ENCODE results near the gene SERPINB10.

DNA sequence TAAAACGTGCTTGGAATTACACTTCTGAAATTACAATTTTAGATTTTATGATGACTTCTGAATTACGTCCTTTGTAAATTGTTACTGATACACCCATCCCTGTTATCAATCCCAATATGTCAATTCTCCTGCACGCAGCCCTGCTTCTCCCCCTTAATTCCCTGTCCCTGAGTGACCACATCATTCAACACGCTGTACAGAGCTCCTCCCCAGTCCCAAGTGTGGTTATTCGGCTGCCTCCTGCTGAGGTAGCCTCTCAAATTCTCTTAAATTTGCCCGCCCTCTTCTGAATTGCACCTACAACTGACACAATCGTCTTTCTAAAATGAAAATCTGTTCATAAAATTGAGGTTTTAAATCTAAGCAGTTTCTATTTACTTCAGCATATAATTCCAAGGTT lies 72.3 kb downstream of the SERPINB10 start:
- no peak for TF ChIP-seq EZH2phosphoT487 (IDR thresholded peaks at IDR 0.05; ENCODE audit: borderline replicate concordance)
- TF ChIP-seq, protein P1, sequence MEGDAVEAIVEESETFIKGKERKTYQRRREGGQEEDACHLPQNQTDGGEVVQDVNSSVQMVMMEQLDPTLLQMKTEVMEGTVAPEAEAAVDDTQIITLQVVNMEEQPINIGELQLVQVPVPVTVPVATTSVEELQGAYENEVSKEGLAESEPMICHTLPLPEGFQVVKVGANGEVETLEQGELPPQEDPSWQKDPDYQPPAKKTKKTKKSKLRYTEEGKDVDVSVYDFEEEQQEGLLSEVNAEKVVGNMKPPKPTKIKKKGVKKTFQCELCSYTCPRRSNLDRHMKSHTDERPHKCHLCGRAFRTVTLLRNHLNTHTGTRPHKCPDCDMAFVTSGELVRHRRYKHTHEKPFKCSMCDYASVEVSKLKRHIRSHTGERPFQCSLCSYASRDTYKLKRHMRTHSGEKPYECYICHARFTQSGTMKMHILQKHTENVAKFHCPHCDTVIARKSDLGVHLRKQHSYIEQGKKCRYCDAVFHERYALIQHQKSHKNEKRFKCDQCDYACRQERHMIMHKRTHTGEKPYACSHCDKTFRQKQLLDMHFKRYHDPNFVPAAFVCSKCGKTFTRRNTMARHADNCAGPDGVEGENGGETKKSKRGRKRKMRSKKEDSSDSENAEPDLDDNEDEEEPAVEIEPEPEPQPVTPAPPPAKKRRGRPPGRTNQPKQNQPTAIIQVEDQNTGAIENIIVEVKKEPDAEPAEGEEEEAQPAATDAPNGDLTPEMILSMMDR (conservative IDR thresholded peaks at IDR 0.05; ENCODE audit: low read length), result no peak
